T-helper 2 cell treated with Interferon-gamma antibody and Interleukin-4, amounts not matched to agents 5 μg/mL and 100 μg/mL, for 36 hours (primary cell): Measurements from ENCODE around the gene FBXO4.

Source experiments
- DNase-seq: peaks from one replicate; pipeline ENCODE4 v3.0.0; 2021; ENCODE audit warnings: low spot score
- H3K27ac Mint-ChIP-seq: one replicate; pipeline ENCODE4 v1.8.0; 2021; ENCODE audit warnings: mild to moderate bottlenecking, mixed read lengths
- H3K27me3 Mint-ChIP-seq: one replicate; pipeline ENCODE4 v1.8.0; 2021; ENCODE audit warnings: low read depth, mixed read lengths
- H3K36me3 Mint-ChIP-seq: one replicate; pipeline ENCODE4 v1.8.0; 2021; ENCODE audit warnings: low read depth, mixed read lengths
- H3K4me1 Mint-ChIP-seq: one replicate; pipeline ENCODE4 v1.8.0; 2021; ENCODE audit warnings: low read depth, mixed read lengths
- H3K4me3 Mint-ChIP-seq: one replicate; pipeline ENCODE4 v1.8.0; 2022; ENCODE audit warnings: mild to moderate bottlenecking, moderate library complexity, mixed read lengths
- H3K9me3 Mint-ChIP-seq: one replicate; pipeline ENCODE4 v1.8.0; 2021; ENCODE audit warnings: mixed read lengths

Gene FBXO4

GRCh38 chr5:41924872-41925554 is at the start of gene FBXO4:
TSS of gene FBXO4 (plus strand) at chr5:41925281. CDS start at chr5:41925310, 29 bp downstream.
- Mint-ChIP-seq H3K4me3 (peak within 1 kb of the TSS; percentile 87), H3K4me1 (peaks cover 25% of the 10 kb centered on the region), H3K36me3 (peaks cover 21% of the 10 kb centered on the region), H3K27me3 (no peaks in the 10 kb centered on the region), H3K27ac (peak within 1 kb of the TSS; percentile 99), H3K9me3 (no peaks in the 10 kb centered on the region)
- DNase-seq, result peak; percentile 89

GRCh38 chr5:41876678-41877077 is 48.4 kb upstream of the FBXO4 start:
- H3K9me3 Mint-ChIP-seq, result no peaks in the 10 kb centered on the region
- H3K27ac Mint-ChIP-seq, result no peak overlapping the region
- no peak for DNase-seq
- peaks cover 31% of the 10 kb centered on the region for H3K4me1 Mint-ChIP-seq
- no peaks in the 10 kb centered on the region for H3K36me3 Mint-ChIP-seq
- no peaks in the 10 kb centered on the region for H3K27me3 Mint-ChIP-seq
- H3K4me3 Mint-ChIP-seq, result no peak overlapping the region

- Mint-ChIP-seq H3K4me1 (peaks cover 31% of the 10 kb centered on the region), H3K27me3 (no peaks in the 10 kb centered on the region)
These were observed 47.7 kb upstream of the FBXO4 start for GRCh38 chr5:41877408-41877807.

GRCh38 chr5:41878173-41878572 is 46.9 kb upstream of the FBXO4 start:
- Mint-ChIP-seq H3K27ac (no peak overlapping the region), H3K36me3 (no peaks in the 10 kb centered on the region), H3K9me3 (no peaks in the 10 kb centered on the region), H3K4me1 (peaks cover 33% of the 10 kb centered on the region), H3K4me3 (no peak overlapping the region), H3K27me3 (no peaks in the 10 kb centered on the region)
- no peak for DNase-seq

More at GRCh38 chr5:41877408-41877807, 47.7 kb upstream of the FBXO4 start:
- no peaks in the 10 kb centered on the region for H3K9me3 Mint-ChIP-seq
- no peaks in the 10 kb centered on the region for H3K36me3 Mint-ChIP-seq
- H3K27ac Mint-ChIP-seq, result no peak overlapping the region
- no peak overlapping the region for H3K4me3 Mint-ChIP-seq
- no peak for DNase-seq

GRCh38 chr5:41878643-41879478 is 46.2 kb upstream of the FBXO4 start:
- Mint-ChIP-seq H3K27me3 (no peaks in the 10 kb centered on the region), H3K36me3 (no peaks in the 10 kb centered on the region), H3K4me3 (no peak overlapping the region), H3K27ac (no peak overlapping the region), H3K4me1 (peaks cover 35% of the 10 kb centered on the region), H3K9me3 (no peaks in the 10 kb centered on the region)
- DNase-seq, result no peak

GRCh38 chr5:41882765-41883164 is 42.3 kb upstream of the FBXO4 start:
- H3K36me3 Mint-ChIP-seq, result no peaks in the 10 kb centered on the region
- DNase-seq, result no peak
- H3K27ac Mint-ChIP-seq, result no peak overlapping the region
- no peaks in the 10 kb centered on the region for H3K27me3 Mint-ChIP-seq
- peaks cover 24% of the 10 kb centered on the region for H3K4me1 Mint-ChIP-seq
- no peaks in the 10 kb centered on the region for H3K9me3 Mint-ChIP-seq
- no peak overlapping the region for H3K4me3 Mint-ChIP-seq

GRCh38 chr5:41883243-41883642 is 41.8 kb upstream of the FBXO4 start:
- DNase-seq, result no peak
- Mint-ChIP-seq H3K36me3 (no peaks in the 10 kb centered on the region), H3K4me1 (peaks cover 21% of the 10 kb centered on the region)

GRCh38 chr5:41883936-41884335 is 41.1 kb upstream of the FBXO4 start:
- Mint-ChIP-seq H3K9me3 (no peaks in the 10 kb centered on the region), H3K27me3 (no peaks in the 10 kb centered on the region), H3K4me1 (peaks cover 14% of the 10 kb centered on the region), H3K4me3 (no peak overlapping the region), H3K36me3 (no peaks in the 10 kb centered on the region), H3K27ac (no peak overlapping the region)
- DNase-seq, result no peak

More at GRCh38 chr5:41883243-41883642, 41.8 kb upstream of the FBXO4 start:
- Mint-ChIP-seq H3K27me3 (no peaks in the 10 kb centered on the region), H3K9me3 (no peaks in the 10 kb centered on the region), H3K27ac (no peak overlapping the region), H3K4me3 (no peak overlapping the region)

GRCh38 chr5:41885286-41885685 is 39.8 kb upstream of the FBXO4 start:
- DNase-seq, result no peak
- Mint-ChIP-seq H3K27ac (peak overlapping the region; percentile 61), H3K4me1 (peaks cover 13% of the 10 kb centered on the region), H3K36me3 (no peaks in the 10 kb centered on the region), H3K9me3 (no peaks in the 10 kb centered on the region), H3K27me3 (no peaks in the 10 kb centered on the region), H3K4me3 (no peak overlapping the region)

- Mint-ChIP-seq H3K4me1 (peaks cover 28% of the 10 kb centered on the region), H3K9me3 (no peaks in the 10 kb centered on the region), H3K36me3 (peaks cover 3% of the 10 kb centered on the region), H3K27me3 (peaks cover 9% of the 10 kb centered on the region), H3K27ac (peak overlapping the region; percentile 37), H3K4me3 (peak overlapping the region; percentile 7)
- no peak for DNase-seq
These were observed 33.9 kb upstream of the FBXO4 start for GRCh38 chr5:41891066-41891707.

GRCh38 chr5:41892031-41892430 is 33.0 kb upstream of the FBXO4 start:
- peaks cover 3% of the 10 kb centered on the region for H3K36me3 Mint-ChIP-seq
- H3K4me1 Mint-ChIP-seq, result peaks cover 28% of the 10 kb centered on the region
- DNase-seq, result no peak
- H3K9me3 Mint-ChIP-seq, result no peaks in the 10 kb centered on the region
- H3K27ac Mint-ChIP-seq, result peak overlapping the region; percentile 9
- peak overlapping the region; percentile 20 for H3K4me3 Mint-ChIP-seq
- H3K27me3 Mint-ChIP-seq, result peaks cover 18% of the 10 kb centered on the region

GRCh38 chr5:41893074-41893851 is 31.8 kb upstream of the FBXO4 start:
- no peak for DNase-seq
- no peaks in the 10 kb centered on the region for H3K9me3 Mint-ChIP-seq
- peaks cover 3% of the 10 kb centered on the region for H3K36me3 Mint-ChIP-seq
- peak overlapping the region; percentile 47 for H3K27ac Mint-ChIP-seq
- peaks cover 22% of the 10 kb centered on the region for H3K27me3 Mint-ChIP-seq
- peak overlapping the region; percentile 62 for H3K4me3 Mint-ChIP-seq
- peaks cover 28% of the 10 kb centered on the region for H3K4me1 Mint-ChIP-seq

- H3K27ac Mint-ChIP-seq, result no peak overlapping the region
- no peaks in the 10 kb centered on the region for H3K9me3 Mint-ChIP-seq
- no peak overlapping the region for H3K4me3 Mint-ChIP-seq
- peaks cover 3% of the 10 kb centered on the region for H3K36me3 Mint-ChIP-seq
- H3K4me1 Mint-ChIP-seq, result peaks cover 22% of the 10 kb centered on the region
- DNase-seq, result no peak
- peaks cover 24% of the 10 kb centered on the region for H3K27me3 Mint-ChIP-seq
These were observed 28.9 kb upstream of the FBXO4 start for GRCh38 chr5:41896230-41896629.
